SK-N-SH (cell line): ENCODE measurements around the gene FGFRL1.
"Not testable (repeated sequence)": the region's sequence is repeated elsewhere in the genome, so short reads cannot be mapped to it uniquely, and the experiment has no call there.

ENCODE experiments used
- ELF1 ChIP-seq: IDR thresholded peaks from 2 replicates; pipeline ENCODE4 v1.4.0; 2012
- GATA2 ChIP-seq: sonication (generic); formaldehyde crosslinking; IDR thresholded peaks from 2 replicates; pipeline ENCODE4 v1.5.0; 2020; ENCODE audit warnings: mild to moderate bottlenecking, missing genetic modification reagents
- RCOR1 ChIP-seq: fragments of 150-350 bp; IDR thresholded peaks from 2 replicates; pipeline ENCODE4 v1.6.1; 2017; ENCODE audit warnings: antibody characterized with exemption, low read length
- ZBTB33 ChIP-seq: IDR thresholded peaks from 2 replicates; pipeline ENCODE4 v1.4.0; 2012; ENCODE audit warnings: low read depth, borderline replicate concordance

- TF ChIP-seq RCOR1, GATA2, ZBTB33, ELF1: not testable (repeated sequence)
Observed at GRCh38 chr4:1046581-1047011, 35.2 kb downstream of the FGFRL1 start.
